ENCODE results near the gene BRSK2.

DNA sequence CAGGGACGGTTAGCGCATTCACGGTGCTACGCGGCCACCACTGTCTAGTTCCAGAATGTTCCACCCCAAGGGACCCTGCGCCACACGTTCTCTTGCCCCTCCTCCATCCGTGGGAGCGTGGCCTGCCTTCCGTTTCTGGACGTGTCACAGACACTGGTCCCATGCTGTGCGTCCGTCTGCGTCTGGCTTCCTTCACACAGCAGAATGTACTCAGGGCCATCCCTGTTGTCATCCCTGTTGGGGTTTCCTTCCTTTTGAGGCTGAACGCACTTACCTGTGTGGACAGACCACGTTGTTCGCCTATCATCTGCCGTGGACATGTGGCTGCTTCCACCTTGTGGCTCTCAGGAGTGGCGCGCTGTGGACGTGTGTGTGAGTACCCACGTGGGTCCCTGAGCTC, 24.9 kb downstream of the BRSK2 start:
- TF ChIP-seq CTCF (IDR thresholded peaks at IDR 0.05) (no peak), POLR2AphosphoS5 (IDR thresholded peaks at IDR 0.05) (no peak), EP300 (IDR thresholded peaks at IDR 0.05) (no peak), POLR2A (IDR thresholded peaks at IDR 0.05) (no peak)

All from gastroesophageal sphincter (tissue), 3 donors.